ENCODE data around the gene C4orf50.

Gene C4orf50

DNA sequence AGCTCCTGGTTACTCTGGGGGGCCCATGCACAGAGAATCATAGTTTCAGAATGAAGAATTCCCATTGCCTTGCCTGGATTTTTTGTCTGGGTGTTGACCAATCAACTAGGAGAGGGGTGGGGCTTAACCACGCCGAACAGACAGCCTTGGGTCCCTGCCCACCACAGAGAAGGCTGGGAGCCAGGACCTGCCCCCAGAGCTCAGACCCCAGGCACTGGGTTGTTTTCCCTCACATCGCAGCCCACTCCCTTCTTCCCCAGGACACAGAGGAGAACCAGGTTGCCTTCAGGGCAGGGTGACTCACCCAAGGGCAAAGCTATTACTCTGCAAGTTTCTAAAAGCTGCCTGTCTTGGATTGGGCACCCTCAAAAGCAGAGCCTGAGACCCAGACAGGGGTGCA, 102.0 kb downstream of the C4orf50 start:
- peaks cover 30% of the 10 kb centered on the region for H3K27me3 Mint-ChIP-seq (ENCODE audit: low read depth)
- H3K27ac Mint-ChIP-seq, result no peak overlapping the region
- TF ChIP-seq, protein P1, sequence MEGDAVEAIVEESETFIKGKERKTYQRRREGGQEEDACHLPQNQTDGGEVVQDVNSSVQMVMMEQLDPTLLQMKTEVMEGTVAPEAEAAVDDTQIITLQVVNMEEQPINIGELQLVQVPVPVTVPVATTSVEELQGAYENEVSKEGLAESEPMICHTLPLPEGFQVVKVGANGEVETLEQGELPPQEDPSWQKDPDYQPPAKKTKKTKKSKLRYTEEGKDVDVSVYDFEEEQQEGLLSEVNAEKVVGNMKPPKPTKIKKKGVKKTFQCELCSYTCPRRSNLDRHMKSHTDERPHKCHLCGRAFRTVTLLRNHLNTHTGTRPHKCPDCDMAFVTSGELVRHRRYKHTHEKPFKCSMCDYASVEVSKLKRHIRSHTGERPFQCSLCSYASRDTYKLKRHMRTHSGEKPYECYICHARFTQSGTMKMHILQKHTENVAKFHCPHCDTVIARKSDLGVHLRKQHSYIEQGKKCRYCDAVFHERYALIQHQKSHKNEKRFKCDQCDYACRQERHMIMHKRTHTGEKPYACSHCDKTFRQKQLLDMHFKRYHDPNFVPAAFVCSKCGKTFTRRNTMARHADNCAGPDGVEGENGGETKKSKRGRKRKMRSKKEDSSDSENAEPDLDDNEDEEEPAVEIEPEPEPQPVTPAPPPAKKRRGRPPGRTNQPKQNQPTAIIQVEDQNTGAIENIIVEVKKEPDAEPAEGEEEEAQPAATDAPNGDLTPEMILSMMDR (IDR thresholded peaks at IDR 0.05; ENCODE audit: unreplicated experiment in 3 of 3), result no peak
- no peak overlapping the region for H3K4me3 Mint-ChIP-seq
- peaks cover 24% of the 10 kb centered on the region for H3K4me1 Mint-ChIP-seq
- no peaks in the 10 kb centered on the region for H3K36me3 Mint-ChIP-seq (ENCODE audit: low read depth)
- peaks cover 3% of the 10 kb centered on the region for H3K9me3 Mint-ChIP-seq

DNA sequence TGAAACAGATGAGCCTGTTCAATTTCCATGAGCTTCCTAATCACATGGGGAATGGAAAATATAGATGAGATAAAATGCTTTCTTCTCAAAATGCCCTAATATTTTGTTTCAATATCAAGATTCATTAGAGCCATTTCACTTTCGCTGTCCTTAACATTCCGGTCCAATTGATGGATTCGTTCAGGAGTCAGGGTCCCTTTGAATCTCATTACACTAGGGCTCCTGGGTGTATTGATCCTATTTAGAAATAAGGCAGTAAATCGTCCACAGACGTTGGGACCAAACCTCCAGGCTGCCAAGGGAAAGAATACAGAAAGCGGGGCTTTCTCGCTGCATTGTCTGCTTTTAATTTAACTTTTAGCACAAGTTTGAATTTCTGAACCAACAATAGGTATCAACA, 104.8 kb downstream of the C4orf50 start:
- TF ChIP-seq, protein P1 (IDR thresholded peaks at IDR 0.05; ENCODE audit: unreplicated experiment in 3 of 3), result no peak
- Mint-ChIP-seq H3K9me3 (peaks cover 16% of the 10 kb centered on the region), H3K27ac (no peak overlapping the region), H3K36me3 (ENCODE audit: low read depth) (no peaks in the 10 kb centered on the region), H3K4me1 (peaks cover 17% of the 10 kb centered on the region), H3K27me3 (ENCODE audit: low read depth) (peaks cover 25% of the 10 kb centered on the region), H3K4me3 (no peak overlapping the region)

DNA sequence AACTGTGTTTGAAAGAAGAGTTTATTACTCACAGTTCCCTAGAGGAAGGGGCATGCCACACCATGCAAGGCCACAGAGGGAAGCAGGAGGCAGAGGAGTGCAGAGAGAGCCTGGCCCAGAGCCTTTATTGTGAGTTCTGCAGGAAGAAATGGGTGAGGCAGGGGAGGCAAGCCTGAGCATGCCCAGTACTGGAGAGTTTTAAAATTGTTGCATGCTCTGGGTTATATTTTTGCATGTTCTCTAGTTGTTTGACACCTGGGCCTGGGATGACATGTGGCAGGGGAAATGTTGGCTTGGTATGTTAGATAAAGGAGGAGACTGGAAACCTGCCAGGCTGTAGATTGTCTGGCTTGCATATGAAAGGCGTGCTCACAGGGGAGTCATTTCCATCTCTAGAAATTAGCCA, 105.6 kb downstream of the C4orf50 start:
- peaks cover 14% of the 10 kb centered on the region for H3K4me1 Mint-ChIP-seq
- no peaks in the 10 kb centered on the region for H3K36me3 Mint-ChIP-seq (ENCODE audit: low read depth)
- H3K27me3 Mint-ChIP-seq (ENCODE audit: low read depth), result peaks cover 26% of the 10 kb centered on the region
- no peak overlapping the region for H3K4me3 Mint-ChIP-seq
- H3K27ac Mint-ChIP-seq, result no peak overlapping the region
- TF ChIP-seq, protein P1 (IDR thresholded peaks at IDR 0.05; ENCODE audit: unreplicated experiment in 3 of 3), result no peak
- peaks cover 17% of the 10 kb centered on the region for H3K9me3 Mint-ChIP-seq

DNA sequence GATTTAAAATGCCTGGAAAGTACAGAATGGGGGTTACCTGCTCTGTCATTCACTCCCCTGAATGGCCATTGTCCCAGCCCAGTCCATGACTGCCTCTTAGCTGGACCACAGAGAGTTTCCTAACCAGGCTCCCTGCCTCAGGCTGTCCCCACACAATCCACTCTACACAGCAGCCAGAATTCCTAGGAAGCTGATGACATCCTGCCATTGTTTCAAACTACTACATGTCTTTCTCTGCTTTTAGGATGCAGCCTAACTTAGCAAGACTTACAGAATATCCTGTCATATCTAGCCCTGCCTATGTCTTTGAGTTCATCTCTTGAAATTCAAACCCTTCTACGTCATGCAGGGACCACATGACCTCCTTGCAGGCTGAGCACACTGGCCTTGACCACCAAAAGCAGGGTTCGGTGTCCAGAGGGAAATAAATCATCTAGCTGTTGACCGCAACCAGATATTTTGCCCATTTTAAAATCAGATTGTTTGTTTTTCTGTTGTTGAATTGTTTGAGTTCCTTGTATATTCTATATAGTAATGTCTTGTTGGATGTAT, 109.3 kb downstream of the C4orf50 start:
- peaks cover 20% of the 10 kb centered on the region for H3K9me3 Mint-ChIP-seq
- H3K36me3 Mint-ChIP-seq (ENCODE audit: low read depth), result no peaks in the 10 kb centered on the region
- H3K27ac Mint-ChIP-seq, result no peak overlapping the region
- no peak overlapping the region for H3K4me3 Mint-ChIP-seq
- TF ChIP-seq, protein P1 (IDR thresholded peaks at IDR 0.05; ENCODE audit: unreplicated experiment in 3 of 3), result no peak
- peaks cover 46% of the 10 kb centered on the region for H3K27me3 Mint-ChIP-seq (ENCODE audit: low read depth)
- H3K4me1 Mint-ChIP-seq, result peaks cover 26% of the 10 kb centered on the region

DNA sequence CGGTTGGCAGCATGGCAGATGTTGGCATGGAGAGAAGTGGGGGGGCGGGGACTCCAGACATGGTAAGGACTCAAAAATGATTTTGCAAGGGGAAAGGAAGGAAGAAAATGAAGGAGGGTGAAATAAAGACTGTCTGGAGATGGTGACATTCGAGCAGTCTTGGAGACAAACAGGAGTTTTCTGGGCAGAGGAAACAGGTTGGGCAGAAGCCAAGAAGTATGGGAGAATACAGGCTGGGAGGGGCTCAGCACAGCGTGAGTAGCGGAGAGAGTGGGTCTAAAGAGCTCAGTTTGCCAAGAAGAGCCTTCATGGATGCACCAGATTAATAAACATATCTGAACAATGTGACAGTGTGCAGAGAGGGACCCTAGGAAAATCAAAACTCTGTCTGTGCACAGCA, 112.0 kb downstream of the C4orf50 start:
- H3K4me3 Mint-ChIP-seq, result no peak overlapping the region

DNA sequence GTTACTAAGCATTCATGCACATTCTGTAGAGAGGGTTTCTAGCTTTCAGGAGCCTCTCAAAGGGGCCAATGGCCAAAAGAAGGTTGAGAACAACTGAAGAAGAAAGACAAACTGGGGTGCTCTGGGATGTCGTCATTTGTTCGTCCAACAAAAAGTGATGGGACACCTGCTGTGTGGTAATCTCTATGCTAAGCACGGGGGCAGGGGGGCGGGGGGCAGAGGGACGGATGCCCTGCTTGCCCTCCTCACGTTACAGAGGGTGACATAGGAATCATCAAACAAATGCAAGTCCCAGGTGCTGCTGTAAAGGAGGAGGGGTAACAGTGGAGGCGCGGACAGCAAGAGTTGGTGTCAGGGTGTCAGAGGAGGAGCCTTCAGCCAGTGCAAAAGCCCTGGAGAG, 112.5 kb downstream of the C4orf50 start:
- Mint-ChIP-seq H3K4me1 (peaks cover 15% of the 10 kb centered on the region), H3K9me3 (peaks cover 20% of the 10 kb centered on the region), H3K36me3 (ENCODE audit: low read depth) (no peaks in the 10 kb centered on the region), H3K27me3 (ENCODE audit: low read depth) (peaks cover 69% of the 10 kb centered on the region), H3K27ac (no peak overlapping the region), H3K4me3 (no peak overlapping the region)
- TF ChIP-seq, protein P1 (IDR thresholded peaks at IDR 0.05; ENCODE audit: unreplicated experiment in 3 of 3), result no peak

More for the DNA sequence above, 112.0 kb downstream of the C4orf50 start:
- TF ChIP-seq, protein P1 (IDR thresholded peaks at IDR 0.05; ENCODE audit: unreplicated experiment in 3 of 3), result no peak
- peaks cover 67% of the 10 kb centered on the region for H3K27me3 Mint-ChIP-seq (ENCODE audit: low read depth)
- H3K27ac Mint-ChIP-seq, result no peak overlapping the region
- H3K9me3 Mint-ChIP-seq, result peaks cover 20% of the 10 kb centered on the region
- no peaks in the 10 kb centered on the region for H3K36me3 Mint-ChIP-seq (ENCODE audit: low read depth)
- peaks cover 12% of the 10 kb centered on the region for H3K4me1 Mint-ChIP-seq

All from nephron (organoid).